ENCODE measurements around the gene CDH15. TPM values are rescaled to one million over a fixed set of nuclear protein-coding genes. Genes with fewer than 3 reads are reported as not detected.

Gene CDH15
- total RNA-seq, 4 donors from 2014 or later, result 48.5 to 60.8 (median 51.0) TPM

DNA sequence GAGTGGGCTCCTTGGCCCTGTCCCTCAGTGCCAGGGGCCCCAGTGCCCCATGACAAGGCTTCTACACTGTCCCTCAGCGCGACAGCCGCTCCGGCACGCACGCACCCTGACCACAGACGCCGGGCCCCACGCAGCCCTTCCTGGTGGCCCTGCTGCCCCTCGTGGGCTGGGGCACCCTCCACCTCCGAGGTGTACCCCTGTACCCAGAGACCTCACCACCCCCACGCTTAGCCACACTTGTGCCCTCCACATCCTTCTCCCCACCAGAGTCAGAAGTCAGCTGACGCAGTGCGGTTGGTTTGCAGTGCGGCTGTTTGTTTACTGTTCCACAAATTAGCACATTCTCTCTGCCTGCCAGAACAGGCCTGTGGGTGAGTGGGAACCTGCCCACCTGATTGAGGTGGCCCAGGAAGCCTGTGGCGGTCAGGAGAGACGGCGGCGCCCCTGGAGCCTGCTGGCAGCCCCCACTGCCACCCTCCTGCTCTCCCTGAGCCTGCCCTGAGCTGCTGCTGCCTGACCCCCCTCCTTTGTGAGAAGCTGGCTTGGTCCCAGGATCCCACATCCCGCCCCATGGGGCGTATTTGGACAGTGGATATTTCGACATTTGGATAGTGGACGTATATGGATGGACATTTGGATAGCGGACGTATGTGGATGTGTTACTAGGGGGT, 38.0 kb upstream of the CDH15 start:
- H3K9me3 ChIP-seq, result no peaks in the 10 kb centered on the region
- TF ChIP-seq, protein P1, sequence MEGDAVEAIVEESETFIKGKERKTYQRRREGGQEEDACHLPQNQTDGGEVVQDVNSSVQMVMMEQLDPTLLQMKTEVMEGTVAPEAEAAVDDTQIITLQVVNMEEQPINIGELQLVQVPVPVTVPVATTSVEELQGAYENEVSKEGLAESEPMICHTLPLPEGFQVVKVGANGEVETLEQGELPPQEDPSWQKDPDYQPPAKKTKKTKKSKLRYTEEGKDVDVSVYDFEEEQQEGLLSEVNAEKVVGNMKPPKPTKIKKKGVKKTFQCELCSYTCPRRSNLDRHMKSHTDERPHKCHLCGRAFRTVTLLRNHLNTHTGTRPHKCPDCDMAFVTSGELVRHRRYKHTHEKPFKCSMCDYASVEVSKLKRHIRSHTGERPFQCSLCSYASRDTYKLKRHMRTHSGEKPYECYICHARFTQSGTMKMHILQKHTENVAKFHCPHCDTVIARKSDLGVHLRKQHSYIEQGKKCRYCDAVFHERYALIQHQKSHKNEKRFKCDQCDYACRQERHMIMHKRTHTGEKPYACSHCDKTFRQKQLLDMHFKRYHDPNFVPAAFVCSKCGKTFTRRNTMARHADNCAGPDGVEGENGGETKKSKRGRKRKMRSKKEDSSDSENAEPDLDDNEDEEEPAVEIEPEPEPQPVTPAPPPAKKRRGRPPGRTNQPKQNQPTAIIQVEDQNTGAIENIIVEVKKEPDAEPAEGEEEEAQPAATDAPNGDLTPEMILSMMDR (IDR thresholded peaks at IDR 0.05 in 4 of 5, conservative IDR thresholded peaks at IDR 0.05 in 1 of 5), result no peak
- TF ChIP-seq POLR2A (IDR thresholded peaks at IDR 0.05), result no peak
- no peaks in the 10 kb centered on the region for H3K4me1 ChIP-seq
- H3K36me3 ChIP-seq, result peaks cover 0 to 42% of the 10 kb centered on the region in 2 donors
- no peaks in the 10 kb centered on the region for H3K27me3 ChIP-seq
- intact Hi-C loops (cut with DNase I; ENCODE audit: low total_unique reads) (no loop called here), in situ Hi-C loops (cut with MboI; ENCODE audit: low sequenced_read_pairs in 4 of 4) (no loop called here)
- DNase-seq (no peak), ATAC-seq (no peak)
- H3K4me3 ChIP-seq, result no peak overlapping the region
- no peak overlapping the region for H3K27ac ChIP-seq

DNA sequence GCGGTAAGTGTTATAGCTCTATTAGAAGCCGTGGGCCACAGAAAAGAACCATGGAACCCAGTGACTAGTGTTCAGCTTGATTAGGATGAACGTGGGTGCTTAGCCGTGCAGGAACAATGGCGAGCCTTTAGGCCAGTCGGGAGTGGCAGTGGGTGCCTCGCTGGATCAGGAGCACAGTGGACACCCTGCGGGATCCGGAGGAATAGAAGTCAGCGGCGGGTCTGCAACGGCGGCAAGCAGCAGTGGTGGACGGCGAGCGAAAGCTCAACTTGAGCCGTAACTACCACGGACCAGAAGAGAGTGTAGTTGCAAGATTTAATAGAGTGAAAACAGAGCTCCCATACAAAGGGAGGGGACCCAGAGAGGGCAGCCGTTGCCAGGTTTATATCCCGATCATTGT, 37.3 kb upstream of the CDH15 start:
- H3K4me1 ChIP-seq, result no peaks in the 10 kb centered on the region
- DNase-seq, result no peak
- no peak overlapping the region for H3K4me3 ChIP-seq
- no peak for ATAC-seq
- peaks cover 0 to 41% of the 10 kb centered on the region in 2 donors for H3K36me3 ChIP-seq
- in situ Hi-C loops (cut with MboI; ENCODE audit: low sequenced_read_pairs in 4 of 4) (no loop called here), intact Hi-C loops (cut with DNase I; ENCODE audit: low total_unique reads) (no loop called here)
- H3K9me3 ChIP-seq, result no peaks in the 10 kb centered on the region
- no peak overlapping the region for H3K27ac ChIP-seq
- TF ChIP-seq, protein P1 (IDR thresholded peaks at IDR 0.05 in 4 of 5, conservative IDR thresholded peaks at IDR 0.05 in 1 of 5), result no peak
- TF ChIP-seq POLR2A (IDR thresholded peaks at IDR 0.05), result no peak
- no peaks in the 10 kb centered on the region for H3K27me3 ChIP-seq

DNA sequence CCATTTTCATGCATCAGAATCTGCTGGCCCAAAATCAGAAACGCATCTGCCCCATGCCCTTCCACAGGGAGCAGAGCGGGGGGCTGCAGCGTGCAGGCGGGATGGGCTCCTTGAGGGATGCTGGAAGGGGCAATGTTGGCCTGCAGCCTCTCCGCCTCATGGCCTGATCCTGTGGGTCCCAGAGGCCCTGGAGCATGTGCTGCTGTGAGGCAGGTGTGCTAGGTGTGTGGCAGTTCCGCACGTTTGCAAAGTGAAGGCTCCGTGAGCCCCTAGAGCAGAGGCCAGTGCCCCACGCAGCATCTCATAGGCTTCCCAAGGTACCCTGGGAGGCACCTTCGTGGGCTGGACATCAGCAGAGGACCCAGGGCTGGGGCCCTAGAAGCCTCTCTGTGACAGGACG, 36.4 kb upstream of the CDH15 start:
- DNase-seq (no peak), ATAC-seq (no peak)
- in situ Hi-C loops (cut with MboI; ENCODE audit: low sequenced_read_pairs in 4 of 4), result no loop called here
- no peak overlapping the region for H3K27ac ChIP-seq
- no peak overlapping the region for H3K4me3 ChIP-seq
- intact Hi-C loops (cut with DNase I; ENCODE audit: low total_unique reads), result no loop called here
- no peak for TF ChIP-seq POLR2A (IDR thresholded peaks at IDR 0.05)
- TF ChIP-seq, protein P1 (IDR thresholded peaks at IDR 0.05 in 4 of 5, conservative IDR thresholded peaks at IDR 0.05 in 1 of 5), result no peak
- H3K27me3 ChIP-seq, result no peaks in the 10 kb centered on the region
- peaks cover 0 to 38% of the 10 kb centered on the region in 2 donors for H3K36me3 ChIP-seq
- H3K9me3 ChIP-seq, result no peaks in the 10 kb centered on the region
- no peaks in the 10 kb centered on the region for H3K4me1 ChIP-seq

DNA sequence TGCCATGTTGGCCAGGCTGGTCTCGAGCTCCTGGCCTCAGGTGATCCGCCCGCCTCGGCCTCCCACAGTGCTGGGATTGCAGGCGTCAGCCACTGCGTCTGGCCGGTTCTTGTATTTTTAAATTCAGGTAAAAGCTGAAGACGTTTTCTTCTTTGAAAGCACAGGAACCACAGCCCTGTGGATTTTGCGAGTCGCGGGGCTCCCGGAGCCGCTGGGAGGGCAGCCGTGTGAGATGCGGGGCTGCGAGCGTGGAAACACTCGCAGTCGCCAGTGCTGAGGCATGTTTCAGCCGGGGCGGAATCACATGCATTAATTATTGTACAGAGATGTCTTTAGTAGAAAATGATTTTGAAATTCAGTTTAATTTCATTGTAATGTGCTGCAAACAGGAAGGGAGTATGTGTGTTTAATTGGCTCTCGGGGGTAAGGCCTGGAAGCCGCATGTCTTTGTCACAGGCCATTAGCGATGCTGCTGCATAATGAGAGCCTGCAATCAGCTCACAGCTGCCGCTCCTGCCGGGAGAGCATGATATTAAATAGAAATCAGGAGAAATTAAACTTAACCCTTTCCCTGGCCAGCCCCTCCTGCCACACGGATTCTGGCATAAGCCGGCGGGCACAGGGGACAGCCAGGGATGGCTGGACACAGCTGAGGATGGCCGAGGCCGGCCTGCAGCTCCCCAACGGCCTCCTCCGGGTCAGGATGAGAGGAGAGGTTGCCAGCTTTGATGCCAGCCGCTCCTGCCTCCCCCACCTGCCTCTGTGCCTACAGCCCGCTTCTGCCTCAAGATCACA, 35.4 kb upstream of the CDH15 start:
- no peak for TF ChIP-seq POLR2A (IDR thresholded peaks at IDR 0.05)
- TF ChIP-seq, protein P1 (IDR thresholded peaks at IDR 0.05 in 4 of 5, conservative IDR thresholded peaks at IDR 0.05 in 1 of 5), result no peak
- Histone ChIP-seq H3K27ac (no peak overlapping the region), H3K9me3 (no peaks in the 10 kb centered on the region), H3K4me1 (no peaks in the 10 kb centered on the region), H3K36me3 (peaks cover 0 to 43% of the 10 kb centered on the region in 2 donors), H3K27me3 (no peaks in the 10 kb centered on the region), H3K4me3 (no peak overlapping the region)
- ATAC-seq (no peak), DNase-seq (no peak)
- intact Hi-C loops (cut with DNase I; ENCODE audit: low total_unique reads), result no loop called here
- in situ Hi-C loops (cut with MboI; ENCODE audit: low sequenced_read_pairs in 4 of 4), result no loop called here

Measured in gastrocnemius medialis (tissue), 4 donors.